HG03175 (cell line): ENCODE data around the gene OR1L8.

Source experiments
- ATAC-seq: cut with Tn5 transposase; IDR thresholded peaks from one replicate; pipeline ENCODE4 v1.9.1; 2021; ENCODE audit warnings: mild to moderate bottlenecking, moderate library complexity; ENCODE audit not compliant: unreplicated experiment

OR1L8 gene

DNA sequence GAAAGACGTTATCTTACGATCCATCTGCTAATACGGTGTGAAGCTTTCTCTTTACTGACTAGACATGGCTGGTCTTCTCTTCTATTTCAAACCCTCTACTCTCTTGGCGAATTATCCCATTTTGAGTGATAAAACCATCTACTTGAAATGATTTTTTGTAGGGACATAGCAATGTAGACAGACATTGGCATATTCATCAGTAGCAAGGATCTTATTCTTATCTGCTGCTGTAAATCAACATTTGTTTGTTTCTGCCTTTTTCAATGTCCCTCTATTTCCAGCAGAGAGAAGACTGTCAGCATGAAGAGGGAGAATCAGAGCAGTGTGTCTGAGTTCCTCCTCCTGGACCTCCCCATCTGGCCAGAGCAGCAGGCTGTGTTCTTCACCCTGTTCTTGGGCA, 64.3 kb downstream of the OR1L8 start, which contains the start of gene OR1J4:
Gene OR1J4, plus strand, starts transcription at position 301 of the 400 bp plus-strand sequence. Its CDS starts 0 bp downstream, at position 301.
- ATAC-seq: no peak

DNA sequence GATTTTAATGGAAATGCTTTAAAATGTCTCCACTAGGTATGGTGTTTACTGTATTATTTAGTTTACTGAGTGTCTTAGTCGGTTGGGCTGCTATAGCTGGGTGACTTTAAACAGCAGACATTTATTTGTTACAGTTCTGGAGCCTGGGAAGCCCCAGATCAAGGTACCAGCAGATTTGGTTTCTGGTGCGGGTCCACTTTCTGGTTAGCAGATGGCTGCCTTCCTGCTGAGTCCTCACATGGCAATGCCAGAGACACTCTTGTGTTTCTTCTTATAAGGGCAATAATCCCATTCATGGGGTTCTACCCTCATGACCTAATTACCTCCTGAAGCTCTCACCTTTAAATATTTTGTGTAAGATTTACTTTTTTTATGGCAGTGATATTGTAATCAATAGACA, 65.0 kb downstream of the OR1L8 start:
- no peak for ATAC-seq
